Urothelium cell line (cell line): Measurements from ENCODE around the gene UMOD.
"Not testable (repeated sequence)": the region's sequence is repeated elsewhere in the genome, so short reads cannot be mapped to it uniquely, and the experiment has no call there.

Experiments used
- DNase-seq: peaks from one replicate; pipeline ENCODE4 v3.0.0; 2011; ENCODE audit warnings: low spot score, mixed read lengths
- FAIRE-seq: peaks from 2 replicates; lab custom pipeline; 2011; peaks lifted over from hg19 to GRCh38; lab: Jason Lieb, UNC

The UMOD gene

GRCh38 chr16:20323591-20324117 lies 28.9 kb downstream of the UMOD start:
- DNase-seq, result no peak
- FAIRE-seq, result no peak

- DNase-seq, result no peak
- FAIRE-seq, result no peak
These were observed 29.8 kb downstream of the UMOD start for GRCh38 chr16:20322696-20323095.

GRCh38 chr16:20321671-20322070 lies 30.8 kb downstream of the UMOD start:
- FAIRE-seq, result no peak

GRCh38 chr16:20321051-20321450 lies 31.5 kb downstream of the UMOD start:
- FAIRE-seq, DNase-seq: not testable (repeated sequence)

More at GRCh38 chr16:20321671-20322070, 30.8 kb downstream of the UMOD start:
- DNase-seq, result no peak

- no peak for FAIRE-seq
These were observed 31.9 kb downstream of the UMOD start for GRCh38 chr16:20320592-20320991.

GRCh38 chr16:20320178-20320577 lies 32.3 kb downstream of the UMOD start:
- DNase-seq (no peak), FAIRE-seq (no peak)

More at GRCh38 chr16:20320592-20320991, 31.9 kb downstream of the UMOD start:
- no peak for DNase-seq

- no peak for DNase-seq
- FAIRE-seq, result no peak
These were observed 33.1 kb downstream of the UMOD start for GRCh38 chr16:20319406-20319805.

DNA sequence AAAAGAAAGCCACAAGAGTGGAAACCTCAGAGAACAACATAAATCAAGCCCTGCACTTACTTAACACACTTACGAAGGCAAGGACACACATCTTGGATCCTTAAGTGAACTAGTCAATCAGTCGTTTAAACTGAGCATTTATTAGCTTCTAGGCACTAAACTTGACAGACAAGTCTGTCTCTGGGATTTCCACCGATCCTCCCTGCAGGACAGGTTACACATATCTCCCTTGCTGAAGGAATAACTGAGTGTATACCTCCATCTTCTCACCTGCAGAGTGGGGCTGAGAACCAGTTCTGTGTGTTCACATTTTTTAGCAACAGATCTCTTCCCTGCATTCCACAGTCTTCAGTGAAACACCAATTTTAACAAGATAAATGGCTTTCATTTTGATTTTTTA lies 34.1 kb downstream of the UMOD start:
- FAIRE-seq (no peak), DNase-seq (no peak)

DNA sequence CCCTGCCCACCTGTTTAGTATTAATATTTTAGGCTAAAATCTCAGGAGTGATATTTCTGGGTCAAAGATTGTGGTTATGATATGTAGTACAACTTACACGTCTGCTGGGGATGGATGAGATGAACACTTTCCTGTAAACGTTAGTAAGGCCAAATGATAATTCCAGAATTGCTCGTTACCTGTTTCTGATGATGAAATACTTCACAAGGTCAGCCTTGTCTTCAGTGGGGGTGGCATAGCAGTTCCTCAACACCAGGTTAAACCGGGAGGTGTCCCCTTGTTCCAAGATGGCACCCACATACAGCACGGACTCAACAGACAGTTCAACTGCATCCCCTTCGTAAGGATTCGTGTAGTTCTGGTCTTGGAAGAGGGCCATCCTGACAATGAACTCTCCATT lies 34.5 kb downstream of the UMOD start:
- FAIRE-seq, result no peak
- DNase-seq, result no peak

DNA sequence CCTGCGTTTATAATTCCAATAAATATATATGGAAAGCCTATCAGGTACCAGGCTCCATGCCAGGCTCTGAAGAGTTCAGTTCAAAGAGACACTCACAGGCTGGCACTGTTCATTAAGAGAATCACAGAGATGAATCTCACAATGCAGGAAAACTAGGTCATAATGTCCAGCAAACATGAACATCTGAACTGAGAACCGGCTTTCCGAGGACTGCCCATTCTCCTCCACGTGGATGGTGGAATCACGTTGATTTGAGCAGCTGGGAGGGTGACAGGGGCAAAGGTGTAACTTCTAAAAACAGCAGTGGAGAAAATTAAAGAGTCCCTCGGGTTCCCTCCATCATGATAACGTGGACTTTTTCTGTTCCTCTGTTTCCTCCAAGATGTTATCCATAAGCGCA lies 35.4 kb downstream of the UMOD start:
- DNase-seq (no peak), FAIRE-seq (no peak)

DNA sequence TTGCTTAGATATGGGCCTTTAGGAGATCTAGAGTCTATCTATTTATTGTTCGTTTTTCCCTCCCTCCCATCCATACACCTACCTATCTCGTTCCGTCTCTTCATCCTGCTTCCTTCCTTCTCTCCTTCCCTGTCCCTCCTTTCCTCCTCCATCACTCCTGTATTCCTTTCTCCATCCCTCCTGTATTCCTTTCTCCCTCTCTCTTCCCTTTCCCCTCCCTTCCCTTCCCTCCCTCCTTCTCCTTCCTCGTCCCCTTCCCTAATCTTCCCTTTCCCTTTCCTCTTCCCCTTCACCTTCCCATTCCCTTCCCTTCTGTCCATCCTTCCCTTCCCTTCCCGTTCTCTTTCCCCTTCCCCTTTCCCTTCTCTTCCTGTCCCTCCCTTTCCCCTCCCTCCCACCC lies 35.8 kb downstream of the UMOD start:
- no peak for DNase-seq
- no peak for FAIRE-seq

- DNase-seq, result no peak
- FAIRE-seq, result no peak
These were observed 36.8 kb downstream of the UMOD start for GRCh38 chr16:20315764-20316163.

DNA sequence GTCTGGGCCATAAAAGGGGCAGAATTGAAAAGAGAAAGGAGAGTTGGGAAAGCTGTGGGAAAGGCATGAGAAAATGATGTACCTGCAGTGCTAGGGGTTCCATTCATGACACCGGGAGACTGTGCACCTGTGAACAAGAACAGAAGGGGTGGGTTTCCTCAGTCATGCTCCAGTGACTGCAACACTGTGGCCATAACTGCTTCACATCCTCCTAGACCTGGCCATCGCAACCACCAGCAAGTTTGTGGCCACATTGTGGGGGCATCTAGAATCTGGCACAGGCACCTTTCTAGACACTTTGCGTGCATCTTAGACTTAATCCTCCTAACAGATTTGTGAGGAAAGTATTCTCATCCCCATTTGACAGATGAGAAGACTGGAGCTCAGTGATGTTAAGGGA lies 37.9 kb downstream of the UMOD start:
- DNase-seq (no peak), FAIRE-seq (no peak)

DNA sequence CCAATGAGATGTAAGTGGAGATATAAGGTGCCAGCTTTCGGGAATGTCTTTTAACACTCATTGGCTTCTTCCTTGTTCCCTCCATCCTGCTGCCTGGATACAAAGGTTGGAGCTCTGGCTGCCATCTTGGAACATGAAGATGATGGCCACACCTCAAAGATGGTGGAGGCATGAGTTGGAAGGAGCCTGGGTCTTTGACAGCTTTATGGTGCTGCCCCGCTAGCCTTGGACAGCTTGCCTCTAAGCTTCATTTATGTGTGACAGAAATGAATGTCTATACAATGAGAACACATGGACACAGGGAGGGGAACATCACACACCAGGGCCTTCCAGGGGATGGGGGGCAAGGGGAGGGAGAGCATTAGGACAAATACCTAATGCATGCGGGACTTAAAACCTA lies 38.8 kb downstream of the UMOD start:
- no peak for DNase-seq
- FAIRE-seq, result no peak

- not testable (repeated sequence) for FAIRE-seq
These were observed 39.9 kb downstream of the UMOD start for GRCh38 chr16:20312536-20313095.

DNA sequence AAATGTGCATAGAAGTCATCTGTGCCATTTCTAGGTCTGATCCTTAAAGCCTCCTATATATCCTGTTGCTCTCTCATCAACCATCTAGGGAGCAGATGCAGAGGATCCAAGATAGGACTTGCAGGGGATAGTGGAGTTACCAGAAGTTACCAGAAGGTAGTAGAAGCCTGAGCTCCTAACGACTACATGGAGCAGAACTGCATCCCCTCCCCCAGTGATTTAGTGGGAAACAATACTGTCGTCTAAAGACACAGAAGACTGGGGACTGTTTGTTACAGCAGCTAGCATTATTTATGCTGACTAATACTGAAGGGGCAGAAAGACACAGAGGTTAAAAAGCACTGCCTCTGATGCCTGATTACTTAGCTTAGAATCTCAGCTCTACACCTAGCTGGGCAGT lies 41.0 kb downstream of the UMOD start:
- DNase-seq, result no peak
- no peak for FAIRE-seq

More at GRCh38 chr16:20312536-20313095, 39.9 kb downstream of the UMOD start:
- not testable (repeated sequence) for DNase-seq

DNA sequence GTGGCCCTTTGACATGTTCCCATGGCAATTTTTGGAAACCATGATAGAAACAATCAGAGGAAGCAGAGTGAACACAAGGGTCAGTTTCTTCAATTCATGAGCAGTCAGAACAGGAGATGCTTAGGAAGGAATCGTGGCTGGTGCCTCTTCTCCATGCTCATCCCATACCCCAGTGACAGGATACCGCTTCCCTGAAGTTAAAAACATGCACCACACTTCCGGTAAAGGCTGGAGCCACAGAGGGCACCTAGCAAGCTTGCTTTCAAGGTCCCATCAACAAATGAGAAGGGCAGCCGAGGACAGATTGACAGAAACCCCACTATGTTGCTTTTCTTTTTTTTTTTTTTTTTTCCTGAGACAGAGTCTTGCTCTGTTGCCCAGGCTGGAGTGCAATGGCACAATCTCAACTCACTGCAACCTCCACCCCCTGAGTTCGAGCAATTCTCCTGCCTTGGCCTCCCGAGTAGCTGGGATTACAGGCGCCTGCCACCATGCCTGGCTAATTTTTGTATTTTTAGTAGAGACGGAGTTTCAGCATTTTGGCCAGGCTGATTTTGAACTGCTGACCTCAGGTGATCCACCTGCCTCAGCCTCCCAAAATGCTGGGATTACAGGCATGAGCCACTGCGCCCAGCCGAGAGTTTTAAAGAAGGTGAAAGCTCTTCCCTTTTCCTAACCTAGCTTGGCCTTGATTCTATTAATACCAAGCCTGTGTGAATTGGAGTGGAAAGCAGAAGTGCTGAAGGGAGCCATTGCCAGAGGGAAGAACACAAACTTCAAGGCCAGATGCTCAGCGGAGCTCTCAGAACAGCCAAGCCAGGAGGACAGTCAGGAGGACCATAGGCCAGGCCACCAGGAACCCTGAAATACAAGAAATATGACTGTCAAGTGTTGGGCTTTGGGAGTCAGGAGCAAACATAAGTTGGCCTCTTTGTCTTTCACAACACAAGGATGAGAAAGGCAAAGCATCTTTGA lies 41.8 kb downstream of the UMOD start:
- no peak for FAIRE-seq

DNA sequence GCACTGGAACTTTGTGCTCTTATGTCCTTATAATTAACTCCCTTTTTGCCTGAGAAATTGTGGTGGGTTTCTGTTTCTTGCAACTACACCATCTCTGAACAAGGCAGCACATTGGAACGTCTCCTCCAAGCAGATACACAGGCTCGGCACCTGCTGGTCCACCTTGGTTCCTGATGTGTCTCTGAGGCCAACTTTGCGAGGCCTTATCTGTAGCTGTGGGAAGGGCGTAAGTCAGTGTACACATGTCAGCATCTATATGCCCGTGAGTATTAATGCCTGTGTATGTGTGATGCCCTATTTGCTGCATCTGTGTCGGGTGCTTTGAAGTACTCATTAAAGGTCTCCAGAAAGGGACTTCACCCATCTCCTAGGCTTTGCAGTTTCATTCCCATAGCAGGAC lies 42.7 kb downstream of the UMOD start:
- DNase-seq (no peak), FAIRE-seq (no peak)

More for the DNA sequence above, 41.8 kb downstream of the UMOD start:
- DNase-seq, result no peak

DNA sequence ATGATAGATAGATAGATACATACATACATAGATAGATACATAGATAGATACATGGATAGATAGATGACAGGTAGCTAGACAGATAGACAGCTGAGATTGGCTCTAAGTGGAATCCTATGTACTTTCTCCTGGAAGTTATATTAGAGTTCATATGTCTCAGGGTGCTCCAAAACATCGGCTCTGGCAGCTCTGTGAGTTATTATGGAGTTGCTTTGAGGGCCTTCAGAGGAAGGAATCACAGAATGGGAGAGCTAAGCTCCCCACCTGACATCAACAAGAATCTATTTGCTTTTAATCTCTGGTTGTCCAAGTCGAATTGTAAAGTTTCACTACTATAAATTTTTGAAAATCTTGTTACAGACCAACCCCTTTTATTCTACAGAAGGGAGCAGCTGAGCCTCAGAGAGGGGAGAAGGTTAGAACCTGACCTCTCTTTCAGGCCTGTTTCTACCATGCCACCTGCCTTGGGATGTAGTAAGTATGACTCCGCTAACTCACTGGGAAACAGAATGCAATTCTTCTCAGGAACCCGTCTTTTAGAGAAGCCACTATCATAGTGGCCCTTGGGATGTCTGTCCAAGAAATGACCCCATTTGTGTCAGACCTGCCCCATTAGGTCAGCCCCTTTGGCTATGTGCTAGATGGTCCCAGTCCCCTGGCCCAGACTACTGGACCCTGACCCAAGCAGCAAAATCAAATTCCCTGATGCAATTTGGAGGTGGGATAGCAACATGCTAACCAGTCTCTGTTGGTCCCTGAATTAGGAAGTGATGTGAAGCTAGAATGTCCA lies 43.5 kb downstream of the UMOD start:
- no peak for DNase-seq
- FAIRE-seq, result no peak

DNA sequence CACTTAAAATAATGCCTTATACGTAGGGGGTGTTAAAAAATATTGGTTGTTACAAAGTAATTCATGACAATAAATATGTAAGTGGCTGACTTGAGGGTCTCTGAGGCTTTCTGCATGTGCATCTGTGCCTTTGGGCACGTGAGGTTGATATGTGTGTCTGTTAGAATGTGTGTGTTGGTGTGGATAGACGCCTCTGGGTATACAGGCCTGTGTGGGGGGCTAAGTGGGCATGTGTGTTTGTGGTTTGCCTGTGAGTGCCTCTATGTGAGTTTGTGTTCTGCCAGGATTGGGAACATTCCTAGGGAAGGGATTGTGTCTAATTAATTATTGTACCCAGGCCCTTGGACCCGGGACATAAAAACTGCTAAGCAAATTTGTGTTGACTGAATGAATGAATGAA lies 44.2 kb downstream of the UMOD start:
- FAIRE-seq (no peak), DNase-seq (no peak)

- DNase-seq, result no peak
- FAIRE-seq, result no peak
These were observed 44.7 kb downstream of the UMOD start for GRCh38 chr16:20307791-20308190.
